GM18907 (cell line): ENCODE data around the gene SLCO4A1.

Source experiments
- ATAC-seq: cut with Tn5 transposase; IDR thresholded peaks from one replicate; pipeline ENCODE4 v1.9.1; 2021; ENCODE audit warnings: mild to moderate bottlenecking, moderate library complexity; ENCODE audit not compliant: unreplicated experiment

The SLCO4A1 gene

DNA sequence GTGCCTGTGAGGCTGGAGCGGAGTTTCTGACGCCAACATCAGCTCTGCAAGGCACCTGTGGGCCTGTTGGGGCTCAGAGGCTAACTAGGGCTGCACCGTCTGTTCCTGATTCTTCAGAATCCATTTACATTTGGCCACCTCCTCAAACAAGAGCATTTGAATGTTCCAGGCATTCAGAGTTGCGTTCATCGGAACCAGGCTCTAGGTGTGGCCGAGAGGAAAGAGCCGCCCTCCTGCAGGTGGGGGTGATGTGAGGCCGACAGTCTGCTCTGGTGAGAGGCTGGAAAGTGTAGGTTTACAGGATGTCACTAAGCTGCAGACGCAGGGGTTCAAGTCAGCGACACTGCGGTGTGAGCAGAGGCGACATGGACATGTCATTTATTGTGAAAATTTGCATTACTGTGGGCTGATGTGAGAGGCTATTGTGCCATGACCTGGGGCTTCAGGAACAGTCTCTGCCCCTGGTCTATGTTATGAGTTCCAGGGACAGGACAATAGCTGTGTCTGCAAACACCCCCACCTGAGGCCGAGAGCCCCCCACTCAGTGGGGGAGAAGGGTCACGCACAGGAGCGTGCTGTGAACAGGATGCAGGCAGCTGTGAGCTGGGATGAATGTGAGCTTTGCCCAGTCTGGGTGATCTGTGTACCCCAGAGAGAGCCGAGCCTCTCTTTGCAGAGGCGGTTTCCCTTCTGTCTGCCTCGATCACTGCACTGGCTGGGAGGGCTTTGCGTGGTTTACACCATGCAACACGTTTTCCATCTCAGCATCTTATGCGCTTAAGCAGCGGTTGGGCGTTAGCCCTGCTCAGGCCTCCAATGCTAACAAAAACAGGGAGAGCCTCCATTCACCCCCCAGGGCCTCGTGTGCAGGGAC, 21.1 kb downstream of the SLCO4A1 start:
- no peak for ATAC-seq

DNA sequence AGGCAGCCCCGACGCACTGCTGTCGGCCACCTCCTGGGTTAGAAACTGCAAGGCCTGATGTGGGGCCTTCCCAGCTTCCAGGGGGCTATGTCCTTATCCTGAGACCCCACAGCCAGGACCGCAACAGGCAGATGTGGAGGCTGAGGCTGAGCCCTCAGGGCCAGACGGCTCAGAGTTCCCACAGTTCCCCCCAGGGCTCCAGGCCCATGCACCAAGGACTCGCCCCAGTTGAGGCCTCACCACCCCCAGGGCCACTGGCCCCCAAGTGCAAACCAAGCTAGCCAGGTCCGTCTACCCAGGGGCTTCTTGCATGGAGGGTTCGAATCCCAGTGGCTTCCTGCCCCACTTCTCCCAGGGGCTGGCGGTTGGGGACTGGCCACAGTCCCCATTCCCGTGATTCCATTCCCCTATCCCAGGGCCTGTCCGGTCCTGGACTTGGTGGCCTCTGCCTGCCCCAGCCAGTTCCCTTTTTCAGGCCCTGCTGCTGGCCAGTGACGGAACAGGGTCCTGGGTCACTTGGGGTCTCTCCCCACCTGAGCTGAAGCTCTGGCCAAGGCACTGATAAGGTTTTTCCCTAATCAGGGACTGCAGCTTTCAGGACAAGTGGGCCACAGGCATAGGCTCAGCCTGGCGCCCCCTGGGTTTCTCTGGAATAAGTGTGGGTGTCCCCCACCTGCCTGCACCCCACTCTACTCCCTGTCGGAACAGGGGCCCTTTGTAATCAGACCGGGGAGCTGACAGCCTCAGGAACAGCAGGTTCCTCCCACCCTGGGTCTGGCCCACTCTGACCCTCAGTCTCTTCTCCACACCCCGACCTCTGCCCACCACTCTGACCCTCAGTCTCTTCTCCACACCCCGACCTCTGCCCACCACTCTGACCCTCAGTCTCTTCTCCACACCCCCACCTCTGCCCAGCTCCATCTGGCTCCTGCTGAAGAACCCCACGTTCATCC, 22.0 kb downstream of the SLCO4A1 start:
- no peak for ATAC-seq

DNA sequence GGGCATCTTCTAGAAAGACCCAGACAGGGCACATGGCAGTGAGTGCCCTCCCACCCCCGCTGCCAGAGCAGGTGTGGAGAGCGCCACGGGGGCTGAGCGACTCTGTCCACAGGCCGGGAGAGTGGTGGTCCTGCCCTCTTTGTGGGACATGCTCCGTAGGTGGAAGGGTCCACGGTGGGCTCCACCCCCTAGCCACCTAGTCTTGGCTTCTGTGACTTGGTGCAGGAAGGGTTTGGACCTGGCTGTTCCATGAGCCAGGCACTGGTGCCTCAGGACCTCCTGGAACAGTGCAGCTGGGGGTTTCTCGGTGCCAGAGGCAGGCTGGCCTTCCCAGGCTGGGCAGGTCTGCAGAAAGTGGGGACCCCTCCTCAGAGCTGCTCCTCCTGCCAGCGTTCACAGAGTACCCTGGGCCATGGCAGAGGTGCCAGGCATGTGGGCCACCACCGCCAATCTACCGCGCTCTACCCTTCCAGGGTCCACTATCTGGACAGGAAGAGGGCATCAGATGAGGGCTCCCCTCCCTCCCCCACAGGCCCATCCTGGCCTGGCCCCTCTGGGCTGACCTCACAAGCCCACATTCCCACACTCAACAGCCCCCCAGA, 23.0 kb downstream of the SLCO4A1 start:
- ATAC-seq: no peak

DNA sequence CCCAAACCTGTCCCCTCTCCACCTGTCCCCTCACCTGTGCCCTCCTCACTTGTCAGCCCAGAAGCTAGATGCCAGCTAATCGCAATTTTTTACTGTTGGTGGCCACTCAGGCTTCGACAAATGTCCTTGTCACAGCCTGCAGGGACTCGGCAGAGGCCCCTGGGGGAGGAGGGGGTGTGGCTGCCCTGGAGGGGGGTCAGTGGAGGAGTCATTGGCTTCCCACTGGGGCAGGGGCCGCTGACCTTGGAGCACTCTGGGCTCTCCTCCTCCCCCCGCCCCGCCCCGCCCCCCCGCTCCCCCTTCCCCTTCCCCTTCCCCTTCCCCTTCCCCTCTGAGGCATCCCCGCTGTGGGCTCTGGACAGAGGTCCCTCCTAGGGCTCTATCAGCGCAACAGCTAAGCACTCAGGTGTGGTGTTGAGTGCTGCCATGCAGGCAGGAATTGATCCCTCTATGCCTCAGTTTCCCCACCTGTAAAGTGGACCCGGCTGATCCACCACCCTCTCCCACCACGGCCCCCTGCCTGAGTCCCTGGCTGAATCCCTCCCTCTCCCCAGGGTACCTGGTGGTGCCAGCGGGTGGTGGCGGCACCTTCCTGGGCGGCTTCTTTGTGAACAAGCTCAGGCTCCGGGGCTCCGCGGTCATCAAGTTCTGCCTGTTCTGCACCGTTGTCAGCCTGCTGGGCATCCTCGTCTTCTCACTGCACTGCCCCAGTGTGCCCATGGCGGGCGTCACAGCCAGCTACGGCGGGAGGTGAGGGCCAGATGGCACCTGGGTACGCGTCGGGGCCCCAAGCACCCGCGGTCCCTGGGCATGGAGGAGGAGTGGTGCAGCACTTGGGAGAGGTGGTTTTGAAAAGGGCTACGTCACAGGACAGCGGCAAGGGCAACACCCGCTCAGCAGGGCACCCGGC, 23.8 kb downstream of the SLCO4A1 start:
- no peak for ATAC-seq

DNA sequence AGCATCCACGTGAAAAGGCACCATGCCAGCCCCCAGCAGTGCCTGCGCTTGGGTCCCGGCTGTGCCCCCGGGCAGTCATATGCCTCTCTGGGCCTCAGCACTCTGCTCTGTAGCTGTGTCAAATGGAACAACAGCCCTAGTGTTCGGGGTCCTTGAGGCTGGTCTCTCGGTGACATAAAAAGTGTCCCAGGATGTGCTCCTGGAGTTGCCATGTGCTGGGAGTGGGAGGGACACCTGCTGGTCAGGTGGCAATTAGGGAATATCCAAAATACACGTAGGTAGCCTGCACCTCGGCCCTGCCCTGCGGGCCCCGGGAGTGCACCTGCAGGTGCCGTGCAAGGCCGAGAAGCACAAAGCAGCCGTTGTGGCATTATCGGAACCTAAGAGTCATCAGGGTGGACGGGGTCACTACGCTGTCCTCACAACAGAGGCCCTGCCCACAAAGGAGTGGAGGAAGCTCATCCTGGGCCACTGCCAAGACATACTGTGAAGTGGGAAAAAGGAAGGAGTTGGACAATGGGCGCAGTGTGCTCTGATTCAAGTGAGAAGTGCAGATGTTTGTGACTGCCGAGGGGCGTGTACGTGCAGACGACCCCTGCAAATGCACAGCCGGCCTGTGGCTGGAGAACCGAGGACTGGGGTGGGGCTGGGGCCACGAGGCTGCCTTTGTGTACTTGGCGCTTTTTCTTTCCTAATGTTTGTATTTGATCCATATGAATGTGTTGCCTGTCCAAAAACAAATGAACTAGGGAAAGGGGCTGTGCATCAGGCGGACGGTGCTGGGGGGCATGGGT, 24.6 kb downstream of the SLCO4A1 start:
- no peak for ATAC-seq

DNA sequence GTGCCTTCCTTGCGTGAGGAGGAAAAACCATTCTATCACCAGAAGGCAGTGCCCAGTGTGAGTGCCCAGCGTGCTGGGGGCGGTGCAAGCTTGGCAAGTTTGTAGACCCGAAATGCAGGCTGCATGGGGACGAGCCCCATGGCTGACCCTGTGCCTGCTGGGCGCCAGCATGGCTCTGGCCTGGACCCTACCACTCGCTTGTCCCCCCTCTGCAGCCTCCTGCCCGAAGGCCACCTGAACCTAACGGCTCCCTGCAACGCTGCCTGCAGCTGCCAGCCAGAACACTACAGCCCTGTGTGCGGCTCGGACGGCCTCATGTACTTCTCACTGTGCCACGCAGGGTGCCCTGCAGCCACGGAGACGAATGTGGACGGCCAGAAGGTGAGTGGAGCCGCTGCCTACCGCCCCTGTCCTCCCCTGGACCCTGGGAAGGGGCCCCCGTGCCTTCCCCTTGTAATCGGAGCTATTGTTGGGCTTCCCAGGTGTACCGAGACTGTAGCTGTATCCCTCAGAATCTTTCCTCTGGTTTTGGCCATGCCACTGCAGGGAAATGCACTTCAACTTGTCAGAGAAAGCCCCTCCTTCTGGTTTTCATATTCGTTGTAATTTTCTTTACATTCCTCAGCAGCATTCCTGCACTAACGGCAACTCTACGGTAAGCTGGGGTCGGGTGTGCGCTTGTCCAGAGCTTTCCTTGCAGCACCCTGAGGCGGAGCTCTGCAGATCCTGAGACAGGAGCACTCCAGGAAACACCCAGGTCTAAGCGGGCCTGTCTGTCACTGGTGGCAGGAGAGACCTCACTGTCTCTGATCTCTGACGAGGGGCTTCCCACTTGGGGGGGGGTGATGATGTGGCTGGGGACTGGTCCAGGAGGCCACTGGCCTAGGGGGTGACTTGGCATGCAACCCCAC, 25.5 kb downstream of the SLCO4A1 start:
- no peak for ATAC-seq

DNA sequence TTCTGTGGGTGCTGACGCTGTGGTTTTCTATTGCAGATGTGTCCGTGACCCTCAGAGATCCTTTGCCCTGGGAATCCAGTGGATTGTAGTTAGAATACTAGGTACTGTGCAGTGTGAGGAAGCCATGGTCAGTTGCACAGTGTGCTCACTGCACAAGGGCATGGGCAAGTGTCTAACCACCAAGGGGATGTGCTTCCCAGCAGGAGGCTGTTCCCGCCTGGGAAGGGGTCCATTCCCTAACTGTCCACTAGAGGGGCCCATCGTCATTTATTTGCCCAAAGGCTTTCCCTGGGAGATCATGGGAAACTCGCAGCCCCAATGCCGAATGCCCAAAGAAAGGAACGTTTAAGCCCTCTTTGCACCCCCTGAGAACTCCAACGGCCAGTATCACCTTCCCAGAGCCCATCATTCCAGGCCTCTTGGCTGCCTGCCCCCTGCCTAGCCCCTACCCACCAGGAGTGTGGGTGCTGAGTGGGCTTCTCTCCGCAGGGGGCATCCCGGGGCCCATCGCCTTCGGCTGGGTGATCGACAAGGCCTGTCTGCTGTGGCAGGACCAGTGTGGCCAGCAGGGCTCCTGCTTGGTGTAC, 26.2 kb downstream of the SLCO4A1 start:
- ATAC-seq: no peak

DNA sequence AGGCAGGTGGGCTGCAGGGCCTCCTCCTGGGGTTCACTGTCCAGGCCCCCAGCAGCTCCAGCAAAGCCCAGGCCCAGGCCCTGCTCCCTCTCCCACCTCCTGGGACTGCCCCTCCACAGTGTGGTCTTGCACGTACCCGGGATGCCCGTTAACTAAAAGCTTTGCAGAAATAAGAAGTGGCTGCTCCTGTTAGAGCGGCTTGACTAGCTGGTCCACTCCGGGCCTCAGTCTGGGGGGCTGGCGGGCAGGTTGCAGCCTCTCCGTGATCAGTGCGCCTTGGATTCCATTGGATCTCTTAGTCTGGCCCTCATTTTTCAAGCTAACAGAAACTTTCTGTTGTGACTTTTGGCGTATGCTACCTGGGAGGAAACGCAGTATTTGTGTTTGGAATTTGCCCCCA, 26.9 kb downstream of the SLCO4A1 start:
- no peak for ATAC-seq

DNA sequence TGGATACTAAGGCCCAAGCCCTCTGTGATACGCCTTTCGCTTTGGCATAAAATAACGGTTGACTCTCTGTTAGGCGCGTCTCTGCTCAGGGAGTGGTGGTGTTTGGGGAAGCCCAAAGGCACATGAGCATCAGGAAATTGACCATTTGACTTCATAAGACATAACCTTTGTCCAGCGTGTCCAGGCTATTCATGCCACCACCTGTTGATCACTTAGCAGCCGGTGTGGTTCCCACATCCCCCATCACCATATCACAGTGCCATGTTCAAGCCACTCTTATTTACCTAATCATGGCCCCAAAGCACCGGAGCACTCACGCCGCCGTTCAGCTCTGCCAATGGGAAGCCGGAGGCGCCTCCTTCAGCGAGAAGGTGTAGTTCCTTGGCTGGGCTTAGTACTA, 27.9 kb downstream of the SLCO4A1 start:
- no peak for ATAC-seq

DNA sequence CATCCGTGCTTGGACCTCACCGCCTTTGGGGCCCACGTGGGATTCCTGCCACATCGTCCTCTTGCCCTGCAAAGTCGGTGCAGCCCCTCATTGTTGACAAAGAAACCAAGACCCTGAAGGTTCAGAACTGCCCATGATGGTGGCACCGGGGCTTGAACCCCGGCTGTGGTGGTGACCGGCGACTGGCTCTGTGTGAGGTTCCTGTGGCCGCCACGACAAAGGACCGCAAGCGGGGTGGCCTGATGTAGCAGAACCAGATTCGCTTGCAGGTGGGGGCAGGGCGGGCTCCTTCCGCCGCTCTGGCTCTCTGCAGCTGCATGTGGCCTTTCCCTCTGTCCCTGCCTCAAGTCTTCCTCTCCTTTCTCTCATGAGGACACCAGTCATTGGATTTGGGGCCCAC, 28.7 kb downstream of the SLCO4A1 start:
- no peak for ATAC-seq

DNA sequence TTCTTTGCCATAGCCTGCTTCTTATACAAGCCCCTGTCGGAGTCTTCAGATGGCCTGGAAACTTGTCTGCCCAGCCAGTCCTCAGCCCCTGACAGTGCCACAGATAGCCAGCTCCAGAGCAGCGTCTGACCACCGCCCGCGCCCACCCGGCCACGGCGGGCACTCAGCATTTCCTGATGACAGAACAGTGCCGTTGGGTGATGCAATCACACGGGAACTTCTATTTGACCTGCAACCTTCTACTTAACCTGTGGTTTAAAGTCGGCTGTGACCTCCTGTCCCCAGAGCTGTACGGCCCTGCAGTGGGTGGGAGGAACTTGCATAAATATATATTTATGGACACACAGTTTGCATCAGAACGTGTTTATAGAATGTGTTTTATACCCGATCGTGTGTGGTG, 29.5 kb downstream of the SLCO4A1 start:
- no peak for ATAC-seq

DNA sequence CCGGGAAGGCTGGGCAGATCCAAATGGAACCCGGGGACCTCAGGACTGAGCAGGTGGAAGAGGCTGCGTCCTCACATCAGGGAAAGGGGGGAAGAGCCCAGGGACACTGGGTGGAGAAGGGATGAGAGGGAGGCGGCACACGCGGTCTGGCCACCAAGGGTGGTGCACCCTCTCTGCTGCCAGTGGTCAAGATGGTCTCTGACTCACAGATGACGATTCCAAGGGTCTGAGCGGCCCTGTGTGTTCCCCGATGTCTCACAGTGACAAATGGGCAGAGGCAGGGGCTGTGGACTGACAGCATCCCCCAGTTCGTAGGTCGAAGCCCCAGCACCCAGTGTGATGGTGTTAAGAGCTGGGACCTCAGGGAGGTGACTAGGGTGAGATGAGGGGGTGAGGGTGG, 32.1 kb downstream of the SLCO4A1 start:
- no peak for ATAC-seq

DNA sequence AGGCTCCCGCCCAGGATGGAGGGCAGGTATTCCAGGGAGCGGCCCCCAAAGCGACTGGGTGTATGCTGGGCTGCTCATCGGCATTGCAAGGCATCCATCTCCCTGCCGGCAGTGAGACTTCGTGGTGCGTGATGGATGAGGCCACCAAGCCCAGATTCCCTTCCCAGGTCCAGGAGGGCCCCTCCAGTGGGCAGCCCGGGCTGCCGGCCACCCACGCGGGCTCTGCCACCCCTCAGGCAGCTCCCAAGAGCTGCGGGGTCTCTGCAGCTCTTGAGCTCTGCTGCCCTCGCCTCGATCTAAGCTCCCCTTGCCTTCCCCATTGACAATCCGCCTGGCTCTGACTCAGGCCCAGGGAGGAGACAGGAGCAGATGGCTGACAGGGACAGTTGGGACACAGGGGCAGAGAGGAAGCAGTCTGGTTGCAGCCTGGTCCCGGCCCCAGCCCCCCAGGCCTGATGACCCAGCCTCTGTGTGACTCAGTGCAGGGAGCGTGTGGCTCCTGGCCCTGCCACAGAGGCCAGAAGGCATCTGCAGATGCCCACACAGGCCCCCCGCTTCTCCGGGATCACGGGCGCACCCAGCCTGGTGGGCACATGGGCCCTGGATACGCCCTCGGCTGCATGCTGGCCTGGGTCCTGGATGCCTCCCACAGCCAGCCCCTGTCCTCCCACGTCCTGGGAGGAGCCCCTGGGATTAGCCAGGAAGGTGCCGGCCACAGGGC, 33.0 kb downstream of the SLCO4A1 start:
- no peak for ATAC-seq

DNA sequence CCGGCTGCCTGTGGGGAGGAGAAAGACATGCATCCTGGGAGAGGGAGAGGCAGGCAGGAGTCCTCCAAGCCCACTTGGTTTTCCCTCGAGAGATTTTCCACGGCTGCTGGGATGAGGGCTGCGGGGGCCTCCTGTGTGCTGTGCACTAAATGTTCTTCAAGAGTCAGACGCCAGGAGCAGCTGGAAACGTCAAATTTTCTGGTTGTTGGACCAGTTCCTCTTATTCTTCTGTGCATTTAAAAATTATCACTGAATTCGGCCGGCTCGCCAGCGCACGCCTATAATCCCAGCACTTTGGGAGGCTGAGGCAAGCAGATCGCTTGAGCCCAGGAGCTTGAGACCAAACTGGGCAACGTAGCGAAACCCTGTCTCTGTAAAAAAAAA, 33.6 kb downstream of the SLCO4A1 start:
- ATAC-seq: no peak

DNA sequence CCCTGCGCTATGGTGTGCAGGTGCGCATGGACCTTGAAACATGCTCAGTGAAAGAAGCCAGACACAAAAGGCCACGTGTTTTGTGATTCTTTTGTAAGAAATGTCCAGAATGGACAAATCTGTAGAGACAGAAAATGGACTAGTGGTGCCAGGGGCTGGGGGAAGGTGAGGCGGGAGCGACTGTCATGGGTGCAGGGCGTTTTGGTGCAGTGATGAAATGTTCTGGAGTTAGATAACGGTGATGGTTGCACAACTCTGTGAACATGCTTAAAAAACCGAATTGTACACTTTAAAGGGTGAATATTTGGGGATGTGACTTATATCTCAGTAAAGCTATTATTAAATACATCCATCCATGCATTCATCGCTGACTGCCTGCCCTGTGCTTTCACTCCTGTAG, 34.7 kb downstream of the SLCO4A1 start:
- no peak for ATAC-seq

DNA sequence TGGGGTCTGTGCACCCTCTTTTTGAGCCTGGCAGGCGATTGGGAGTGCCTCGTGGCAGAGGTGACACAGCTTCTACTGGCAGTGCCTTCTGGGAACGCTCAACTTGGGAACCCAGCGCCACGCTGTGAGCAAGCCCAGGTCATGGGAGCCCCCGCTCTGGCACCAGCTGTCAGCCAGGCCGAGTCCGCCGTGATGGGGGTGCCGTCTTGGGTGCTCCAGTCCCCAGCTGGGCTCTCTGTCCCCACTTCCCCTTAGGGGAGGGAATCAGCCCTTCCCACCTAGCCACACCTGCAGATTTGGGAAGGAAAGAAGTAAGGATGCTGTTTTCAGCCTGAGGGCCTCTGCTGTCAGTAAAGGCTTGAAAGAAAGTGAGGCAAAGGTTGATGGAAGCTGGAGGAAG, 35.4 kb downstream of the SLCO4A1 start:
- no peak for ATAC-seq

DNA sequence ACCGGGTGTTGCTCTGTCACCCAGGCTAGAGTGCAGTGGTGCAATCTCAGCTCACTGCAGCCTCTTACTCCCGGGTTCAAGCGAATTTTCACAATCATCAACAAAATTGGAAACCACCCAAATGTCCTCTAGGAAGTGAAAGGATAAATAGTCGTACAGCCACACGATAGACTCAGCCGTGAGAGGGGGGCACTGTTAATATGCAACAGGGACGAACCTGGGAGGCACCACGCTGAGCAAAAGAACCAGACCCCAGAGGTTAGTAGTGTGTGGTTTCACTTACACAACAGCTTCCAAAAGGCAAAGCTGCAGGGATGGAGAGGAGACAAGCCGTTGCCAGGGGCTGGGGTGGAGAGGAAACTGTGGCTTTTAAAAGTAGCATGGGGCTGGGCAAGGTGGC, 36.2 kb downstream of the SLCO4A1 start:
- ATAC-seq: no peak
